ACC112 (cell line): ENCODE results near the gene ONECUT1.

Experiments
- H2AFZ ChIP-seq: fragments of 200-600 bp; sonication (generic); one replicate; pipeline ENCODE4 v1.6.0; 2017; ENCODE audit warnings: antibody characterized with exemption, low read length; ENCODE audit not compliant: unreplicated experiment
- H3K27ac ChIP-seq: fragments of 200-600 bp; sonication (generic); 2 replicates; pipeline ENCODE4 v1.5.1; 2014; ENCODE audit warnings: low read depth, mild to moderate bottlenecking, antibody characterized with exemption, low read length, moderate library complexity
- H3K27me3 ChIP-seq: fragments of 200-600 bp; sonication (generic); 2 replicates; pipeline ENCODE4 v1.6.1; 2014; ENCODE audit warnings: mild to moderate bottlenecking, antibody characterized with exemption, low read length, moderate library complexity, mixed read lengths; ENCODE audit not compliant: insufficient read depth
- H3K36me3 ChIP-seq: fragments of 200-600 bp; sonication (generic); 2 replicates; pipeline ENCODE4 v1.6.1; 2016; ENCODE audit warnings: mild to moderate bottlenecking, antibody characterized with exemption, low read length, moderate library complexity, mixed read lengths; ENCODE audit not compliant: insufficient read depth
- H3K4me1 ChIP-seq: fragments of 200-600 bp; sonication (generic); one replicate; pipeline ENCODE4 v1.6.1; 2016; ENCODE audit warnings: low read length, mixed read lengths; ENCODE audit not compliant: insufficient read depth, unreplicated experiment, control insufficient read depth
- H3K4me3 ChIP-seq: fragments of 200-600 bp; sonication (generic); 2 replicates; pipeline ENCODE4 v1.5.1; 2014; ENCODE audit warnings: mild to moderate bottlenecking, low read depth, low read length
- H3K79me2 ChIP-seq: fragments of 200-600 bp; sonication (generic); one replicate; pipeline ENCODE4 v1.6.0; 2016; ENCODE audit warnings: low read length; ENCODE audit not compliant: control insufficient read depth, unreplicated experiment, insufficient read depth

ONECUT1 gene

DNA sequence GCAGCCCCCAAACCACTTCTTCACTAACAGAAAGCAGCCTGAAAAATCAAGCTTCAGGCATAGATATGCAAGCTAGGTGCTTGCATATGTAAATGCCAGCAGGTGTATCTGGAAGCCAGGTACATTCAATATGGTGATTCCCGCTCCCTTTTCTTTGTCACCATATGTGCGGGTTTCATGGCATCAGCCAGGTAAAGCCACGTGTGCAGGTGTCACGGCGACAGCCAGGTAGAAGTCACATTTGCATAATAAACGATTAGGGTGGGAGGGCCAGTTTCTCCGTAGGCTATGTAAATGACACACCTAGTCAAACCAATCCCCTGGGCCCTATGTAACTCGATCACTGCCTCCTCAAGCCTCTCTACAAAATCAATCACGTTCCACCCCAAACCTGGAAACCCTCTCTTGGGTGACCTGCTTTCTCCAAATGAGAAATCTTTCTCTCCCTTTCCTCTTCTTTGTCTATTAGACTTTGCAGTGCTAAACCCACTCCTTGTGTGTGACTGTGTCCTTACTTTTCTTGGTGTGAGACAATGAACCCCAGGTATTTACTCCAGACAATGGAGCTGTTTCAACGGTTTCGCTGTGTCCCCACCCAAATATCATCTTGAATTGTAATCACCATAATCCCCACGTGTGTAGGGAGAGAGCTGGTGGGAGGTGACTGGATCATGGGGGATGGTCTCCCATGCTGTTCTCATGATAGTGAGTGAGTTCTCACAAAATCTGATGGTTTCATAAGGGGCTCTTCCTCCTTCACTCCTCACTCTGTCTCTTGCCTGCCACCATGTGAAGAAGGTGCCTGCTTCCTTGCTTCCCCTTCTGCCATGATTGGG, 44.6 kb downstream of the ONECUT1 start:
- Histone ChIP-seq H3K79me2 (no peaks in the 10 kb centered on the region), H2AFZ (no peak overlapping the region), H3K27ac (no peak overlapping the region), H3K4me3 (no peak overlapping the region), H3K36me3 (no peaks in the 10 kb centered on the region), H3K4me1 (no peaks in the 10 kb centered on the region), H3K27me3 (peaks cover 30% of the 10 kb centered on the region)

GRCh38 chr15:52738311-52738710, 51.8 kb downstream of the ONECUT1 start:
- Histone ChIP-seq H3K27ac (0 out of 2 replicates have a peak overlapping the region, but pooled peaks have one; percentile 17), H3K27me3 (no peaks in the 10 kb centered on the region), H2AFZ (no peak overlapping the region), H3K4me1 (peaks cover 24% of the 10 kb centered on the region), H3K4me3 (no peak overlapping the region), H3K79me2 (no peaks in the 10 kb centered on the region), H3K36me3 (no peaks in the 10 kb centered on the region)

- H2AFZ ChIP-seq: no peak overlapping the region
- H3K36me3 ChIP-seq: no peaks in the 10 kb centered on the region
- H3K79me2 ChIP-seq: no peaks in the 10 kb centered on the region
- no peaks in the 10 kb centered on the region for H3K27me3 ChIP-seq
- peak overlapping the region; percentile 41 for H3K27ac ChIP-seq
- H3K4me1 ChIP-seq: peaks cover 28% of the 10 kb centered on the region
- H3K4me3 ChIP-seq: no peak overlapping the region
Observed at GRCh38 chr15:52737720-52738119, 52.4 kb downstream of the ONECUT1 start.

DNA sequence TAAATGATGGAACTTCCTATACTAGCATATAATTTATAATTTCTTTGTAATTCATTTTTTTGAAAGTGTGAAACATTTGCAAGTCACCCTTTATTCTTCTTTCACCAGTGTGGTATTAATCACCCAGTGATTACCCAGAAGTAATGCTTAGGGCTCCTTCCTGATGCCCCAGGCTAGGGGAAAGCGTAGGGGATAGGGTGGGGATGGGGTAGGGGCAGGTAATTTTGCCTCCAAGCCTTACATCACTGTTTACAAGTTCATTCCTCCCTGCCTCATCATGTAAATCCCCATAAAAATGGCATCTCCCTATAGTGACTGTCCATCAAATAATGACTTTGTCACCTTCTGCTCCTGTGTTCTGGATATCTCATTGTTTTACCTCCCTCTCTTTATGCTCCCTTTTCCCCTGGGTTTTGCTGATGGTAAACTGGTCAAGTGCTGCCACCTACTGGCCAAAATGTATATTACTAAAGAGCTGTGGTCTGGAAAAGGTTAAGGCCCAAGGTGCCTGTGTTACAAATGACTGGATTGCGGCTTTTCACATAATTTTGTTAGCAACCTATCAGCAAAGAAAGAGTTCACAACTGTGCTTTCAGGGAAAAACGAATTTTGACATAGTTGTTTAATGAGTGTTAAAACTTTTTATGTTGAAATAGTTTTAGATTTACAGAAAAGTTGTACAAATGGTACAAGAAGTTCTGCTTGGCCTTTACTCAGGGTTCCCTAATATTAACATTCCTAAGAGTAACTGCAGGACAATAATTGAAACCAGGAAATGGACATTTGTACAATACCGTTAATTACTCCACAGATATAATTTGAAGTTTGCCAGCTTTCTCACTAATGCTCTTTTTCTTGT, 54.7 kb downstream of the ONECUT1 start:
- Histone ChIP-seq H2AFZ (no peak overlapping the region), H3K79me2 (no peaks in the 10 kb centered on the region), H3K27me3 (no peaks in the 10 kb centered on the region), H3K36me3 (no peaks in the 10 kb centered on the region), H3K27ac (no peak overlapping the region), H3K4me3 (no peak overlapping the region), H3K4me1 (peaks cover 36% of the 10 kb centered on the region)

- Histone ChIP-seq H3K79me2 (no peaks in the 10 kb centered on the region), H3K4me1 (peaks cover 48% of the 10 kb centered on the region), H2AFZ (no peak overlapping the region), H3K27me3 (no peaks in the 10 kb centered on the region), H3K27ac (no peak overlapping the region), H3K36me3 (no peaks in the 10 kb centered on the region), H3K4me3 (no peak overlapping the region)
Observed at GRCh38 chr15:52734329-52734728, 55.8 kb downstream of the ONECUT1 start.

GRCh38 chr15:52733696-52734255, 56.4 kb downstream of the ONECUT1 start:
- H3K27me3 ChIP-seq: no peaks in the 10 kb centered on the region
- H3K4me1 ChIP-seq: peaks cover 52% of the 10 kb centered on the region
- no peaks in the 10 kb centered on the region for H3K79me2 ChIP-seq
- H3K36me3 ChIP-seq: no peaks in the 10 kb centered on the region
- H3K4me3 ChIP-seq: no peak overlapping the region
- H2AFZ ChIP-seq: no peak overlapping the region
- no peak overlapping the region for H3K27ac ChIP-seq

GRCh38 chr15:52733088-52733487, 57.0 kb downstream of the ONECUT1 start:
- Histone ChIP-seq H3K27me3 (no peaks in the 10 kb centered on the region), H3K27ac (no peak overlapping the region), H3K4me1 (peaks cover 51% of the 10 kb centered on the region), H2AFZ (no peak overlapping the region), H3K36me3 (no peaks in the 10 kb centered on the region), H3K79me2 (no peaks in the 10 kb centered on the region), H3K4me3 (no peak overlapping the region)

DNA sequence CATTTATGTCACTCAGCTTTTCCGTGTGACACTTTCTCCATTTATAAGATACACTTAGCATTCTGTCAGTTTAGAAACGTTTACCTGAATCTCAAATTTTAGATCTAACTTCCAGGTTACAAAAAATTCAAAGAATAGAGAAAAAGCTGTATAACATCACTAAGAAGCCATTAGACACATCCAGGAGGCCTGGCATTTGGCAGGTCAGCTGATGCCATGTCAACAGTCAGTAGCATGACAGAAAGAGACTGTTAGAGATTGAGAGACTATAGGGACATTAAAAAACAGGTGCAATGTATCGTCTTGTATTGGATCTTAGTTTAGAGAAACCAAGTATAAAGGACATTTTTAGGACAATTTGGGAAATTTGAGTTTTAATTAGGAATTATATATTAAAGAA, 57.6 kb downstream of the ONECUT1 start:
- peaks cover 46% of the 10 kb centered on the region for H3K4me1 ChIP-seq
- H3K27me3 ChIP-seq: no peaks in the 10 kb centered on the region
- no peaks in the 10 kb centered on the region for H3K79me2 ChIP-seq
- H3K27ac ChIP-seq: no peak overlapping the region
- no peak overlapping the region for H3K4me3 ChIP-seq
- H3K36me3 ChIP-seq: no peaks in the 10 kb centered on the region
- no peak overlapping the region for H2AFZ ChIP-seq

DNA sequence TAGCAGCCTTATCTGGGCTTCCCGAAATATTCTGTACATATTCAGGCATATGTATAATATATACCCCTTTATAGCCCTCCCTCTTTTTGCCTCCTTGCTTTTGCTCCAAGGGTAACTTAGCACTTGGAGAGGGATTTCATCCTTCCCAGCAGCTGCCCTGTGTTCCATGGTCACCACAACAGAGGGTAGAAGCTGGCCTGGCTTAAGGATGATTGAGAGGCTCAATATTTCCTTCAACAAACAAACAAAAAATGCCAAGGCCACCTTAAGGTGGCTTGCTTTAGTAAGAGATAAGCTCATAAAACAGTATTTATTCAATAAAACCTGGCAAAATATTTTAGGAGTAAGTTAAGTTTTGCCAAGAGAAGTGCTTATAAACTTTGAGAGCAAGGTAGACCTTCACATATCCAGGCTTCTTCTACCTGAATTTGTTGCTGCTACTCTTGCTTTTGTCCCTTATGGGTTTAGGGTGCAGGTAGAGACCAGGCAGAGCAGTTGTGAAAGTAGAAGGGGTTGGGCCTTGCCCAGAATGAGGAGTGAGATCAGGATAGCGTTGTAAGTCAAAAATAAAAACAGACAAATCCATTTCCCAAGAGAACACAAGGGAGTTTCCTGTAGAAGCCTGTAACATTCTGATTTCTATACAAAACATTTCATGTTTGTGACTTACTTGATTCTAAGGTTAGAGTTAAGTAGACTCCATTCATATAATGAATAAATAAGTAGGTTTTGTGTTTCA, 58.2 kb downstream of the ONECUT1 start:
- Histone ChIP-seq H2AFZ (no peak overlapping the region), H3K27me3 (no peaks in the 10 kb centered on the region), H3K4me3 (no peak overlapping the region), H3K79me2 (no peaks in the 10 kb centered on the region), H3K36me3 (no peaks in the 10 kb centered on the region), H3K27ac (no peak overlapping the region), H3K4me1 (peaks cover 43% of the 10 kb centered on the region)

GRCh38 chr15:52731004-52731403, 59.1 kb downstream of the ONECUT1 start:
- Histone ChIP-seq H3K4me1 (peaks cover 43% of the 10 kb centered on the region), H2AFZ (no peak overlapping the region), H3K4me3 (no peak overlapping the region), H3K27me3 (no peaks in the 10 kb centered on the region), H3K79me2 (no peaks in the 10 kb centered on the region), H3K36me3 (no peaks in the 10 kb centered on the region), H3K27ac (no peak overlapping the region)
